ENCODE measurements around the gene LGALS12.
"Not testable (repeated sequence)": the region's sequence is repeated elsewhere in the genome, so short reads cannot be mapped to it uniquely, and the experiment has no call there.

Gene LGALS12

DNA sequence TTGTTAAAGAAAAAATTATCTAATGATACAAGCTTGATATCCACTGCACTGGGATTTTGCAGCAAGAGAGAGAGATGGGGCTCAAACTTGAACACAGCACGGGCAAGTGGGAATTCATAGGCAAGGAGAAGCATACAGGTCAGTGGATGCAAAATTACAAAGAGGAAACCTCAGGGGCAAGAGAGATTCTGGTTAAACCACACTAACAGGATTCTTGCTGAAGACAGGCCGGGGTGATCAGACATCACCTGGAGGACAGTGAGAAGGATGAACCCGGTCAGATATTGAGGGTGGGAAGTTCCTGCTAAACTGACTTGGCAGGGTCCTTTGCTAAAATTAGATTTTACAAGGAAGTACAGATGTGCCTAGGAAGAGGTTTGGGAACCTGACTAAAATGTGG lies 28.2 kb downstream of the LGALS12 start:
- DNase-seq: no peak

DNA sequence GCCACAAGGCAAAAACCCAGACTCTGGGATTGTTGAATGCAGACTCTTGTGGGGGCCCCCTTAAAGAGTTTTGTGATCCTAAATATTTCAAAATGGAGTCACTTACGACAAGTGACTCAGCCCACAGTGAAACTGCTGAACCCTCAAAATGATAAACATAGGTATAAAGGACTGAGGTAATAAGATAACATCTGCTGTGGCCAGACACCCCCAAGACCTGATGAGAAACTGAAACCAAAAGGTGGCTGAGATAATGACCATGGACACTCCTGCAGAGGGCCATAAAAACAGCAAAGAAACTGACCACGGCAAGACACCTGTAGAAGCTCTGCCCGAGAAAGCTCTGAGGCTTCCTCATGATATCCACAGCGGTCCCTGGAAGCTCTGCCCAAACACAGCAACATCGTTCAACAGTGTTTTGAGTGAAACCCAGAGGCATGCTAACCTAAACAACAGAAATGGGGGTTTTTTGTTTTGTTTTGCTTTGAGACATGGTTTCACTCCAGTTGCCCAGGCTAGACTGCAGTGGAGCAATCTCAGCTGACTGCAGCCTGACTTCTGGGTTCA lies 29.1 kb downstream of the LGALS12 start:
- no peak for DNase-seq

DNA sequence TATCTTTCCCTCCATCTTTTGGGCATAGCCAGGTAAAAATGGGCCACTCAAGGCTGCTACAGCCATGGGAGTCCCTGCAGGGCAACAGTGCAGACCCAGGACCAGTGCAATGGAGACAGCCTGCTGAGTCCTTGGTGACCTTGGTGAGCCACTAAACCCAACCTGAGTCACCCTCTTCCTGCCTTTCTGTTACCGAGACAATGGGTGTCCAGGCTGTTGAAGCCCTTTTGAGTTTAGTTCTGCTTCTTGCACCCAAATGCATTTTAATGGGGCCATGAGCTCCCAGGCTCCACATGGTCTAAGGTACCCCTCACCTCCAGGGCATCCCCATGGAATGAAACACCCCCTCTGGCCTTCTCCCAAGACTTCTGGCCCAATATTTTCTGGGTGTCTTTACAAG lies 29.9 kb downstream of the LGALS12 start:
- DNase-seq: no peak

- no peak for DNase-seq
These were observed 30.9 kb downstream of the LGALS12 start, which contains the start of gene PLAAT4 for GRCh38 chr11:63536669-63537292. Gene PLAAT4, plus strand, starts transcription at chr11:63536808. Its CDS starts 61 bp downstream, at chr11:63536869.

- DNase-seq: no peak
These were observed 31.6 kb downstream of the LGALS12 start for GRCh38 chr11:63537293-63538101.

DNA sequence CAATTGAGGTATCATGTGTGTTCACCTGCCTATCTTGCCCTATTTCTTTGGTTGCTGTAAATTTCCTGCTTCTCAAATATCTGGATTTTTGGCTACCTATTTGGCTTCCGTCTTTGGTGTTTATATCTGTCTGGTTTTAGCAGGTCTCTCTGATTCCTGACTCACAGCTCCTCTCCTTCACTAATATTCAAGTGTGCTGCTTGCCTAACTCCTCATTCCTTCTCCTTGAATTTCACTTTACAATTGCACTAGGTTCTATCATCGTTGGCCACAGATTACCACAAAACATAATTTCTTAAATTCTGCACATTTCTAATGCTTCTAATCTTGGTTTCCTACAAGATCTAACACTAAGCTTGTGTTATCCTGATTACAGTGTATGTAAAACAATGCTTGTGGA lies 36.6 kb downstream of the LGALS12 start:
- DNase-seq: not testable (repeated sequence)

DNA sequence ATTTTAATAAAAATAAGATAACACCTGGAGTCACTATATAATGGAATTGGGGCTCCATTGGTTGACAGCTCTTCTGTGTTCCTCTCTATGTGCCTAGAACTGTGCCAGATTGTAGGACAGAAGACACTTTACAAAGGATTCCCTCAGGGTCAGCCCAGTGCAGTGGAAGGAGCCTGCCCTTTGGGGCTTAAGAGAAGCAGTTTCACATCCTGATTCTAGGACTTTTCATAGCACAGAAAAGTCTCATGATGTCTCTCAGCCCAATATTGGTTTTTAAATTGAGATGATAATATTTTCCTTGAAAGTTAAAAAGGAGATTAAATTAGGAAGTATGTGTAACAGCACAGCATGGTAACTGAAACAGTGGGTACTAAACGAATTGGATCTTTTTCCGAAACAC lies 37.8 kb downstream of the LGALS12 start:
- DNase-seq: no peak

- no peak for DNase-seq
These were observed 41.2 kb downstream of the LGALS12 start for GRCh38 chr11:63547061-63547460.

GRCh38 chr11:63548178-63548577 lies 42.3 kb downstream of the LGALS12 start:
- DNase-seq: no peak

GRCh38 chr11:63549411-63549810 lies 43.5 kb downstream of the LGALS12 start:
- no peak for DNase-seq

DNA sequence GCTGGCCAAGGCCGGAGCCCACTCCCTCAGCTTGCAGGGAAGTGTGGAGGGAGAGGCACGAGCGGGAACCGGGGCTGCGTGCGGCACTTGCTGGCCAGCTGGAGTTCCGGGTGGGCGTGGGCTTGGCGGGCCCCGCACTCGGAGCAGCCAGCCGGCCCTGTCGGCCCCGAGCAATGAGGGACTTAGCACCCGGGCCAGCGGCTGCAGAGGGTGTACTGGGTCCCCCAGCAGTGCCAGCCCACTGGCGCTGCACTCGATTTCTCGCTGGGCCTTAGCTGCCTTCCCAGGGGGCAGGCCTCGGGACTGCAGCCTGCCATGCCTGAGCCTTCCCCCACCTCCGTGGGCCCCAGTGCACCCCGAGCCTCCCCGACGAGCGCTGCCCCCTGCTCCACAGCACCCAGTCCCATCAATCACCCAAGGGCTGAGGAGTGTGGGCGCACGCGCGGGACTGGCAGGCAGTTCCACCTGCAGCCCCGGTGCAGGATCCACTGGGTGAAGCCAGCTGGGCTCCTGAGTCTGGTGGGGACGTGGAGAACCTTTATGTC lies 44.3 kb downstream of the LGALS12 start:
- not testable (repeated sequence) for DNase-seq

DNA sequence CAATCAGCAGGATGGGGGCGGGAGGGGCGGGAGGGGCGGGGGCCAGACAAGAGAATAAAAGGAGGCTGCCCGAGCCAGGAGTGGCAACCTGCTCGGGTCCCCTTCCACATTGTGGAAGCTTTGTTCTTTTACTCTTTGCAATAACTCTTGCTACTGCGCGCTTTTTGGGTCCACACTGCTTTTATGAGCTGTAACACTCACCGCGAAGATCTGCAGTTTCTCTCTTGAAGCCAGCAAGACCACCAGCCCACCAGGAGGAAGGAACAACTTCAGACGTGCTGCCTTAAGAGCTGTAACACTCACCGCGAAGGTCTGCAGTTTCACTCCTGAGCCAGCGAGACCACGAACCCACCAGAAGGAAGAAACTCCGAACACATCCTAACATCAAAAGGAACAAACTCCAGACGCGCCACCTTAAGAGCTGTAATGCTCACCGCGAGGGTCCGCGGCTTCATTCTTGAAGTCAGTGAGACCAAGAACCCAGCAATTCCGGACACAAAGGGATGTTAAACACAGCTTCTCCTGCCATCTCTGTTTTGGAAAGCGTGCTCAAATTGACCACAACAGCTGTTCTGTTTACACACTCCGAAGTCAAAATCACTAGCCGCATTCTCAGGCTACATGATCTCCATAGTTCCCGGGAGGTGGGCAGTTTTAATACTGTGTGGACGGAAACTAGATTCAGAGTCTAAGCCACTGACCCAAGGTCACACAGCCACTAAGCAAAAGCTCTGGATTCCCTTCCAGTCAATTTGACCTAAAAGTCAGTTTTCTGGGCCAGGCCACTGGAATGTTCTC lies 45.4 kb downstream of the LGALS12 start:
- DNase-seq: no peak

DNA sequence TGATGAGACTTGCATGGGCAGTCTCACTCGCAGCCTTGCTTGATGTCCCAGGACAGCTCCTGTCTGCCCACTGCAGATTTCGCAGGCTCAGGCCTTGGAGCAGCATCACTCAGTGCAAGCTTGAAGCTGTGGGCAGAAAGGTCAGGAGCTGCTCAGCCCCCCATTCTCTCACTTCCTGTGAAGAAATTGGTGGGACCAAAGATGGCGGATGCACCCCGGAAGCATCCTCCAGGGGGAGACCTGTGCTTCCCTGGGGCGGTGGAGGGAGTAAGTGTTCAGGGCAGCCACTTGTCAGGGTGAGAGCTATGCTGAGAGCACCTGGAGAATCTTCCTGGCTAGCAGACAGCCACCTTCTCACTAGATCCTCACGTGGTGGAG lies 46.0 kb downstream of the LGALS12 start:
- no peak for DNase-seq

DNA sequence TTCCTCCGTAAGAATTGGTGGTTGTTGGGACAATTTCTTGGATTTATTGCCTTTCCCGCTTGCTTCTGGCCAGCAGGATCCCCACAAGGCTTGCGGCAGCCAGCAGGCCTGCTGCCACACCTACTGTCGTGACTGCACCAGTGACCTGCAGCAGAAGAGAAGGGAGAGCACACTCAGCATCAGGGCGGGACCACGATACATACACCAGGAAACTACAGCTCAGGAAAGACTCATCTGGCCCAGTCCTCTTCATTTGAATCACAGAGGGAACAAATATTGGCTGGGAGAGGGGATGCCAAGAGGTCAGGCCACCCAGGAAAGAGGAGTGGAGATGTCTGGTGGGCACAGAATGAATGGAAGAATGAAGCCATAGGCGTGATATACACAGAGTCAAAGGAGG lies 47.0 kb downstream of the LGALS12 start:
- no peak for DNase-seq

- no peak for DNase-seq
These were observed 47.9 kb downstream of the LGALS12 start for GRCh38 chr11:63553759-63554158.

GRCh38 chr11:63554877-63555223 lies 49.0 kb downstream of the LGALS12 start:
- DNase-seq: no peak

DNA sequence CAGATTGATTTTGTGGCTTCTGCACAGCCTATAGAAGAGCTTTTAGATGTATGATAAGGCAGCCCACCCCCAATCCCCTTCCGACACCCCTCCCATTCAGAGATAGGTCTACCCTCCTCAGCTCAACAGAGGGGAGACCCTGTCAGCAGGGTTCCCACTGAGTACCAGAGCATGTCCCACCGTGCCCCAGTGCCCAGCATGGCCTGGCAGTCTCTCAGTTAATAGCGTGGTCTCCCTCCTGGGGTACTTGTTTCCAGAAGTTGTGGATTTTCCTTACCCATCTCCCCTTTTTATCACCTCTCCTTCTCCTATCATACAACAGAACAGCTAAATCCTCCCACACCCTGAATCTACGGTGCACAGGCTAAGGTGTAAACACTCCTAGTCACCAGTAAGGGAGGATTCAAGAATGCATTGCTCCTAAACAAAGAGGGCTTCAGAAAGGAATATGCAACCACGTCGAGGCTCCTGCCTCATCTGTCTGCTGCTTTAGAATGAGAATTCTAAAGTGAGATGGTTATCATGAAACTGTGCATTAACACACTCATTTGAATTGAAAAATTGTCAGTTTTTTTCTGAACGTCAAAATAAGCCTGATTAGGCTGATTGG lies 50.6 kb downstream of the LGALS12 start:
- no peak for DNase-seq

DNA sequence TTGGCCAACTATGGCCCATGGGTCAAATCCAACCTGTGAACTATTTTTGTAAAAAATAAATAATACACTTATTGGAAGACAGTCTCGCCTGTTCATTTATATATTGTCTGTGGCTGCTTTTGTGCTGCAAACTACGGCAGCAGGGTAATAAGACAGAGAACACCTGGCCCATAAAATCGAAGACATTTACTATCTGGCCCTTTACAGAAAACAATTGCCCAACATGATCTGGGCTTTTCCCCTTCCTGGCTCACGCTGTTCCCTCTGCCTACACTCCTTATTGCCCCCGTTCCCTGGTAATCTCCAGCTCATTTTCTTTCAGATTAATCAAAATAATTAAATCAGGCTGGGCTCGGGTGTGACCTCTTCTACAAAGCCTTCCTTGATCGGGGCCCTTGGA lies 51.7 kb downstream of the LGALS12 start:
- DNase-seq: no peak

- DNase-seq: no peak
These were observed 52.7 kb downstream of the LGALS12 start for GRCh38 chr11:63558459-63559157.

DNA sequence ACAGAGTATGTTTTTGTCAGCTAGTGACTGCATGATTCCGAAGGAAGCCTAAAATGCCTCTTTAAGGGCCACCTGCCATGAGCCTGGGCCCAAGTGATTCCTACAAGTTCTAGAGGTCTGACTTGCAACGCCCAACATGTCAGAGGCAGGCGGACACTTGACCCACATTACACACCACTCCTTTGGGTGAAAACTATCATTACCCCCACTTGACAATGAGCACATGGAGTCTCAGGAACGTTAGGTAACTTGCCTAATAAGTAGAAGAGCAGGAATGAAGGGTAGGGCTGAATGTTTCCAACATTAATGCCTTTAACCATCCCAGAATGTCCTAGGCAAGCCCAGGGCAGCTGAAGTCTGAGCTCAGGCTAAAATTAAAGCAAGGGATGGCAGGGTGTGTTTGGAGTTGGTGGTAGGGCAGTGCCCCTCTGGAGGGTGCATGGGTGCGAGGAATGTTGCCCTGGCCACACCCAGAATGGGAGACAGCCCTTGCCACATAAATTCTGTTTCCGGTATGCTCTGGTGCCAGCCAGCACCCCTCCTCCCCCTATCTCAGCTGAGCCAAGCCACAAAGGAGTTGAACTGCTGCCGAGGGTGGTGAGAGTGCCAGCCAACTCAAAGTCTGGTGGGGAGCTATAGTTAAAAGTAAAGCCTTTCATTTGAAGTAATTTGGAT lies 54.8 kb downstream of the LGALS12 start:
- DNase-seq: no peak

Measured in NCI-H1417 (cell line).